ENCODE results near the gene DUSP5. TPM values are rescaled to one million over a fixed set of nuclear protein-coding genes. Genes with fewer than 3 reads are reported as not detected.

DUSP5 gene
- total and polyA plus RNA-seq, 4 donors, result 3.8 to 30.3 (median 7.2) TPM

DNA sequence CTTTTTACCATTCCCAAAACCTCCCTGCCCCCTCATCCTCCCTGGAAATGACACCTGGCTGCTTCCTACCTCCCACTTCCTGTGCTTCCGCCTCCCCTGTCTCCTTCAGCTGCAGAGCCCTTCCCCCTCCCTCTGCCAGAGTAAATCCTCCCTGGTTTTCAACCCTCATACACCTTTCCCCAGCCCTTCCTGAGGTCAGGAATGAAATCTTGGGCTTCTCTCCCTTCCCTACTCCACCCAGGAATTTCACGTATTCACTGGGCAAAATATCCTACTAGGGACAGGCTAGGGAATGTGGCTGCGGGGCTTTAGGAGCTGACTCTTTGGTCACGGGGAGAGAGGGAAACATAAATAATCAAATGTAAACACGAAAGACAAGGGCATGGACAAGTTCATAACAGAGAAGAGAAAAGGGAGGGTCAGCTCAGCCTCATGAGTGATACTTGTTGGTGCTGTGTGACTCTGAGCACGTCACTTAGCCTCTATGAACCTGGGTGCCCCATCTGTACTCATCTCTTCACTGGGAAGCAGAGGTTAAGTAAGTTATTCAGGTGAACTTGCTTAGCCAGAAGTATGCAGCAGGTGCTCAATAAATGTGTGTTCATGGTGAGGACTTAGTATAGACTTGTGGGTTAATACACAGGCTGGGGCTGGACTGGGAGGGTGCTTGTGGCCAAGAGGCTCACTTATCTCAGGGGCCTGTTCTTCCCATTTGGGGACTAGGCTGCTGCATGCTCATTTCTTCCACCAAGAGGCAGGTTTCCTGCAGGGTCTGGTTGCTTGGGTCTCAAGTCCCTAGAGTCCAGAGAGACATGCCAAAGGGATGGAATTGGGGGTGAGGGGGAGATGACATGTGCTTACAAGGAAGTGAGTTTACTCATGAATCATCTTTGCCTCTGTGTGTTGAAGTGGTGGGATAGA is 10.0 kb upstream of the DUSP5 start:
- ATAC-seq (ENCODE audit: low FRiP score), result peak; percentile 33
- no peak overlapping the region for H3K27ac ChIP-seq (ENCODE audit: low read depth in 1 of 2, low read length in 2 of 2)
- 48 to 61% methylated on average over 6 of the region's 6 CpGs for WGBS, 2 donors

DNA sequence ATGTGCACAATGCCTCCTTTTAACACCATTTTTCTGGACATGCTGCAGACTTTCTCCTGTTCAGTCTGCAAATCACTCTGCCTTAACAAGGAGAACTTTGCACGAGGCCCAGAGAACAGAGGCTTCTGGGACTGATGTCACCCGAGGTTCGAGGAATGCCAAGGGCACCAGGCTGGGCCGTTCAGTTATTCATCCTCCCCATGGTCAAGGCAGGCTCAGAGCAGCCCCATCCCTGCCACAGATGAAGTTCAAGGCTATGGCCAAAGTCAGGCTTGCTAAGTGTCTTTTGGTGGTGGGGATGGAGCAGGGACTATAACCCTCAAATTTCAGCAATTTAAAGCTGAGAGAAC is 9.4 kb upstream of the DUSP5 start:
- H3K27ac ChIP-seq (ENCODE audit: low read depth in 1 of 2, low read length in 2 of 2), result no peak overlapping the region
- H3K4me1 ChIP-seq (ENCODE audit: control insufficient read depth in 1 of 2, insufficient read depth in 2 of 2, low read length in 2 of 2), result no peaks in the 10 kb centered on the region
- no peaks in the 10 kb centered on the region for H3K27me3 ChIP-seq (ENCODE audit: control insufficient read depth in 1 of 2, insufficient read depth in 2 of 2, low read length in 1 of 2)
- intact Hi-C loops (cut with DNase I), result no loop called here
- H3K36me3 ChIP-seq (ENCODE audit: control insufficient read depth in 1 of 2, insufficient read depth in 2 of 2, low read length in 1 of 2), result no peaks in the 10 kb centered on the region
- ATAC-seq (ENCODE audit: low FRiP score) (no peak), DNase-seq (no peak)
- H3K4me3 ChIP-seq (ENCODE audit: low read length in 2 of 2), result no peak overlapping the region
- H3K9me3 ChIP-seq (ENCODE audit: control insufficient read depth, low read length), result no peaks in the 10 kb centered on the region
- WGBS, 2 donors, result 31 to 45% methylated on average over 4 of the region's 4 CpGs

More for the DNA sequence above, 10.0 kb upstream of the DUSP5 start:
- H3K27me3 ChIP-seq (ENCODE audit: control insufficient read depth in 1 of 2, insufficient read depth in 2 of 2, low read length in 1 of 2), result no peaks in the 10 kb centered on the region
- DNase-seq, result no peak
- no peaks in the 10 kb centered on the region for H3K9me3 ChIP-seq (ENCODE audit: control insufficient read depth, low read length)
- no peak overlapping the region for H3K4me3 ChIP-seq (ENCODE audit: low read length in 2 of 2)
- no peaks in the 10 kb centered on the region for H3K4me1 ChIP-seq (ENCODE audit: control insufficient read depth in 1 of 2, insufficient read depth in 2 of 2, low read length in 2 of 2)
- no peaks in the 10 kb centered on the region for H3K36me3 ChIP-seq (ENCODE audit: control insufficient read depth in 1 of 2, insufficient read depth in 2 of 2, low read length in 1 of 2)
- intact Hi-C loops (cut with DNase I), result no loop called here

DNA sequence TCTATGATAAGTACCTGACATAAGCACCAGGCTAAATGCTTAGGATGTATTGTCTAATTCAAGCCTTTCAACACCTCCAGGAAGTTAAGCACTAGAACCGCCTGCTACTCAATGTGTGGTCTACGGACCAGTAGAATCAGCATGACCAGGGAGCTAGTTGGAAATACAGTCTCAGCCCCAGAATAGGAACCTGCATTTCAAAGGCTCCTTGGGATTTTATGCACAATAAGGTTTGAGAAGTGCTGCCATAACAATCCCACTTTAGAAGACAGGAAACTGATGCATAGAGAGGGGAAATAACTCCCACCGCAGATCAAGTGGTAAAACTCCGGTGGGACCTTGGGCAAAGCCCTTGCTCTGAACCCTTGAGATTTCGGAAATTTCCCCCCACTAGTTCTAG is 8.8 kb upstream of the DUSP5 start:
- no peak for DNase-seq
- Histone ChIP-seq H3K9me3 (ENCODE audit: control insufficient read depth, low read length) (no peaks in the 10 kb centered on the region), H3K36me3 (ENCODE audit: control insufficient read depth in 1 of 2, insufficient read depth in 2 of 2, low read length in 1 of 2) (no peaks in the 10 kb centered on the region), H3K4me3 (ENCODE audit: low read length in 2 of 2) (no peak overlapping the region), H3K27ac (ENCODE audit: low read depth in 1 of 2, low read length in 2 of 2) (no peak overlapping the region), H3K27me3 (ENCODE audit: control insufficient read depth in 1 of 2, insufficient read depth in 2 of 2, low read length in 1 of 2) (no peaks in the 10 kb centered on the region), H3K4me1 (ENCODE audit: control insufficient read depth in 1 of 2, insufficient read depth in 2 of 2, low read length in 2 of 2) (no peaks in the 10 kb centered on the region)
- ATAC-seq (ENCODE audit: low FRiP score), result no peak
- WGBS, 2 donors, result 66 to 70% methylated on average over 5 of the region's 5 CpGs
- intact Hi-C loops (cut with DNase I), result no loop called here

DNA sequence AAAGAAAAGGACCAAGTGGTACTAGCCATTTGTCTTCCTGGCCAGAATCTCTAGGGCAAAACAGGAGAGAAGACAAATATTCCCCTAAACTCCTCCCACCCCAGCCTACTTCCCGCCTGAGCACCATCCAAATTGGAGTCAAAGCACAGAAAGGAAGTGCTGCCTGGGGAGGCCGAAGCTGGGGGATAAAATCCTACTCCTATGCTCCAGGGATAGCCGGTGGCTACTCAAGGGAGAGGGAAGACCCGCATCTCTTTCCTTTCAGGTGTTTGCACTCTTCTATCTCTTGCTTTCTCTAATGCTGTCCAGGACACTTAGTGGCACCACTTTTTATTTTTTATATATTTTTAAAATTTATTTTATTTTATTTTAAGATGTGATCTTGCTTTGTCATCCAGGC is 7.1 kb upstream of the DUSP5 start:
- WGBS, 2 donors, result 79 to 88% methylated on average over 4 of the region's 4 CpGs
- ATAC-seq (ENCODE audit: low FRiP score) (no peak), DNase-seq (no peak)

DNA sequence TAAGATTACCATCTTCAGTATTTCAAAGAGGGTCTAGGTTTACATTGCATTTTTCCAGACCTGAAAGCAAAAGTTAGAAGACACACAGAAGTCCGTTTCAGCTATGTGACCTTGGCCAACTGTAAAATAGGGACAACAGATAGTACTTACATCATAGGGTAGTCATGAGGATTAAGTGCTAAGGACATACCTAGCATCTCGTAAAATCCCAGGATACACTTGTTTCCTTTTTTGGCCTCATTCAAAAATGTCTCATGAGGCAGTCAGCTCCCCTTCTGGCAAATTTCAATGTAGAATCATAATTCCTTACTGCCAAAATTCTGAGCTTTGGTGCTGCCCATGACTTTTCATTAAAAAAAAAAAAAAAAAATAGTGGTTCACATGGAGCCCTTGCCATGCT is 6.4 kb upstream of the DUSP5 start:
- DNase-seq (no peak), ATAC-seq (ENCODE audit: low FRiP score) (no peak)
- Histone ChIP-seq H3K4me3 (ENCODE audit: low read length in 2 of 2) (no peak overlapping the region), H3K4me1 (ENCODE audit: control insufficient read depth in 1 of 2, insufficient read depth in 2 of 2, low read length in 2 of 2) (no peaks in the 10 kb centered on the region), H3K27ac (ENCODE audit: low read depth in 1 of 2, low read length in 2 of 2) (no peak overlapping the region), H3K27me3 (ENCODE audit: control insufficient read depth in 1 of 2, insufficient read depth in 2 of 2, low read length in 1 of 2) (no peaks in the 10 kb centered on the region), H3K9me3 (ENCODE audit: control insufficient read depth, low read length) (no peaks in the 10 kb centered on the region), H3K36me3 (ENCODE audit: control insufficient read depth in 1 of 2, insufficient read depth in 2 of 2, low read length in 1 of 2) (no peaks in the 10 kb centered on the region)
- intact Hi-C loops (cut with DNase I), result no loop called here
- 77 to 80% methylated on average over 2 of the region's 2 CpGs for WGBS, 2 donors

More for the DNA sequence above, 7.1 kb upstream of the DUSP5 start:
- Histone ChIP-seq H3K27ac (ENCODE audit: low read depth in 1 of 2, low read length in 2 of 2) (no peak overlapping the region), H3K9me3 (ENCODE audit: control insufficient read depth, low read length) (no peaks in the 10 kb centered on the region), H3K4me1 (ENCODE audit: control insufficient read depth in 1 of 2, insufficient read depth in 2 of 2, low read length in 2 of 2) (no peaks in the 10 kb centered on the region), H3K4me3 (ENCODE audit: low read length in 2 of 2) (no peak overlapping the region), H3K36me3 (ENCODE audit: control insufficient read depth in 1 of 2, insufficient read depth in 2 of 2, low read length in 1 of 2) (no peaks in the 10 kb centered on the region), H3K27me3 (ENCODE audit: control insufficient read depth in 1 of 2, insufficient read depth in 2 of 2, low read length in 1 of 2) (no peaks in the 10 kb centered on the region)
- intact Hi-C loops (cut with DNase I), result no loop called here

DNA sequence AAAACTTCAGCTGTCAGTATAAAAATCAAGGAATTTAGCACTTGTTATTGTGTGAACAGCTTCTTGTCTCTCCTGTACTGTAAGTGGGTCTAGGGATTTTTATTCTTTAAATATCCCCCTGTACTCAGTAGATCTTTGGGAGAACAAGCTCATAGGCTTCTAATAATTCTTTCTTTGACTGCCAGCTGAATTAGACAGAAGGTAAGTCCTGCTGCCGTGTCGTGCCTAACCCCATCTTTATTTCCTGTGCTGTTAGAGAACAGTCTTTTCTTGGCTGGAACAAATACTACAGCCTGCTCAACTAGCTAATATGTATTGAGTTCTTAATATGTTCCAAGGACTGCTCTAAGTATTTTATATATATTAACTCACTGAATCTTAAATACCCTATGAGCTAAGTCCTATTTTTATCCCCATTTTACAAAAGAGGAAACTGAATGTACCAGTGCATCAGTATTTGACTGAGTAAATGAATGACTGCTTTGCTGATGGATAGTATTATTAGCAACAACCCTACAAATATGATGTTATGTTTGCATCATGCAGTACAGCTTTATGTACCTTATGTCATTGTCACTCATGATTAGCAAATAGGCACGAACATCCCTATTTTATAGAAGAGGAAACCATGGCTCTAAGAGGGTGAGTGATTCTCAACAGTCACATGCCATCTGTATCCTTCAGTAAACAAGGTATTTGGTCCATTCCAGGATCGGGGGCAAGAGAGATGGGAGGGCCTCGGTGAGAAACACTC is 5.5 kb upstream of the DUSP5 start:
- Histone ChIP-seq H3K36me3 (ENCODE audit: control insufficient read depth in 1 of 2, insufficient read depth in 2 of 2, low read length in 1 of 2) (no peaks in the 10 kb centered on the region), H3K27me3 (ENCODE audit: control insufficient read depth in 1 of 2, insufficient read depth in 2 of 2, low read length in 1 of 2) (no peaks in the 10 kb centered on the region), H3K4me1 (ENCODE audit: control insufficient read depth in 1 of 2, insufficient read depth in 2 of 2, low read length in 2 of 2) (no peaks in the 10 kb centered on the region), H3K9me3 (ENCODE audit: control insufficient read depth, low read length) (no peaks in the 10 kb centered on the region), H3K27ac (ENCODE audit: low read depth in 1 of 2, low read length in 2 of 2) (no peak overlapping the region), H3K4me3 (ENCODE audit: low read length in 2 of 2) (no peak overlapping the region)
- 61 to 67% methylated on average over 5 of the region's 5 CpGs for WGBS, 2 donors
- intact Hi-C loops (cut with DNase I), result no loop called here
- ATAC-seq (ENCODE audit: low FRiP score) (no peak), DNase-seq (no peak)

DNA sequence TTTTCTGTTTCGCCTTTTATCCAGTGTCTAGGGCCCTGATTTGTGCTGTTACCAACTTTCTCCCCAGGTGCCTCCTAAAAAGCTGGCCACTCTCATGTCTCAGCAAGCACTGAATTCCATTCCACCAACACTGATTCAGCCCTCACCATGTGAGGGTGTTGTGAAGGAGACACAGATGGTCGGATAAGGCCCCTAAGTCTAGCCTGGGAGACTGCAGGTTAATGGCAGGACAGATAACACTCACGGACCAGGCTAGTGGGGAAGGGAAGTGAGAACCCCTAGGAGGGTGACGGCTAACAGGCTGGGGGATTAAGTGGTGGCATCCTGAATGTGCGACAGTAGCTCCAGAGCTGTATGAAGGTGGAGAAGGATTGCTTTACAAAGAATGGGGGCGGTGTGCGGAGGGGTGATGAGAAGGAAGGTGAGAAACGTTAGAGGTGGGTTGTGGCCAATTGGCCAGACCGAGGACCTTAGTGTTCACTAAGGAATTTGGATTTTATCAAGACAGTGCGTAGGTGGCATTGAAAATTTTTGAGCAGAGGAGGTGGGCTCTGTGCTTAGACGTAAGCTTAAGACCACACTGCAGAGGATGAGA is 3.8 kb upstream of the DUSP5 start:
- WGBS, 2 donors, result 73 to 82% methylated on average over 11 of the region's 11 CpGs
- ATAC-seq (ENCODE audit: low FRiP score) (no peak), DNase-seq (no peak)
- intact Hi-C loops (cut with DNase I), result no loop called here
- Histone ChIP-seq H3K27me3 (ENCODE audit: control insufficient read depth in 1 of 2, insufficient read depth in 2 of 2, low read length in 1 of 2) (peaks cover 0 to 2% of the 10 kb centered on the region in 2 donors), H3K4me3 (ENCODE audit: low read length in 2 of 2) (no peak overlapping the region), H3K27ac (ENCODE audit: low read depth in 1 of 2, low read length in 2 of 2) (no peak overlapping the region), H3K4me1 (ENCODE audit: control insufficient read depth in 1 of 2, insufficient read depth in 2 of 2, low read length in 2 of 2) (no peaks in the 10 kb centered on the region), H3K9me3 (ENCODE audit: control insufficient read depth, low read length) (no peaks in the 10 kb centered on the region), H3K36me3 (ENCODE audit: control insufficient read depth in 1 of 2, insufficient read depth in 2 of 2, low read length in 1 of 2) (no peaks in the 10 kb centered on the region)

DNA sequence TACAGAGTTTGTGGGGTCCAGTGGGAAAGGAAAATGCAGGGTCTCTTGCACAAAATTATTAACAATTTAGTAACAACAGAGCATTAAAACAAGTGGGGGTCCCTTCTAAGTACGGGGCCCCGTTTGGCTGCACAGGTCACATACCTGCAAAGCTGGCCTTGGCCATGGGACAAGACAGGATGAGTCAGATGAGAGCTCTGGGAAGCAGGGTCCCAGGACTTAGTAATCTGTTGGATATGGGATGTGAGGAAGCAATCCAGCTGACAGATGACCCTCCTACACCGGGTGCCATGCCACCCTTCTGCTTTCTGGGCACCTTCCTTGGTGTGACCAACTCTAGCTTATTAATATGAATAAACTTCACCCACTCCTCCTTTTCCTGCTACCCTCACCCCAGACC is 3.2 kb upstream of the DUSP5 start:
- Histone ChIP-seq H3K27me3 (ENCODE audit: control insufficient read depth in 1 of 2, insufficient read depth in 2 of 2, low read length in 1 of 2) (peaks cover 0 to 2% of the 10 kb centered on the region in 2 donors), H3K9me3 (ENCODE audit: control insufficient read depth, low read length) (no peaks in the 10 kb centered on the region), H3K36me3 (ENCODE audit: control insufficient read depth in 1 of 2, insufficient read depth in 2 of 2, low read length in 1 of 2) (no peaks in the 10 kb centered on the region), H3K27ac (ENCODE audit: low read depth in 1 of 2, low read length in 2 of 2) (no peak overlapping the region), H3K4me1 (ENCODE audit: control insufficient read depth in 1 of 2, insufficient read depth in 2 of 2, low read length in 2 of 2) (no peaks in the 10 kb centered on the region), H3K4me3 (ENCODE audit: low read length in 2 of 2) (no peak overlapping the region)
- ATAC-seq (ENCODE audit: low FRiP score), result no peak
- no peak for DNase-seq
- WGBS, 2 donors, result 71 to 84% methylated on average over 3 of the region's 3 CpGs
- intact Hi-C loops (cut with DNase I), result no loop called here

All from aorta (tissue), 5 donors.